PC-9 (cell line): ENCODE data around the gene UBQLN1.

Source experiments
- EZH2 ChIP-seq: fragments of 200-600 bp; sonication (generic); IDR thresholded peaks from 2 replicates; pipeline ENCODE4 v1.8.0; 2017; ENCODE audit warnings: antibody characterized with exemption, low read depth
- TF ChIP-seq, protein P1 (sequence below): fragments of 200-600 bp; sonication (generic); conservative IDR thresholded peaks from 2 replicates; pipeline ENCODE4 v1.6.1; 2017; ENCODE audit warnings: mixed run types, antibody characterized with exemption, mild to moderate bottlenecking, moderate library complexity

- TF ChIP-seq, protein P1, sequence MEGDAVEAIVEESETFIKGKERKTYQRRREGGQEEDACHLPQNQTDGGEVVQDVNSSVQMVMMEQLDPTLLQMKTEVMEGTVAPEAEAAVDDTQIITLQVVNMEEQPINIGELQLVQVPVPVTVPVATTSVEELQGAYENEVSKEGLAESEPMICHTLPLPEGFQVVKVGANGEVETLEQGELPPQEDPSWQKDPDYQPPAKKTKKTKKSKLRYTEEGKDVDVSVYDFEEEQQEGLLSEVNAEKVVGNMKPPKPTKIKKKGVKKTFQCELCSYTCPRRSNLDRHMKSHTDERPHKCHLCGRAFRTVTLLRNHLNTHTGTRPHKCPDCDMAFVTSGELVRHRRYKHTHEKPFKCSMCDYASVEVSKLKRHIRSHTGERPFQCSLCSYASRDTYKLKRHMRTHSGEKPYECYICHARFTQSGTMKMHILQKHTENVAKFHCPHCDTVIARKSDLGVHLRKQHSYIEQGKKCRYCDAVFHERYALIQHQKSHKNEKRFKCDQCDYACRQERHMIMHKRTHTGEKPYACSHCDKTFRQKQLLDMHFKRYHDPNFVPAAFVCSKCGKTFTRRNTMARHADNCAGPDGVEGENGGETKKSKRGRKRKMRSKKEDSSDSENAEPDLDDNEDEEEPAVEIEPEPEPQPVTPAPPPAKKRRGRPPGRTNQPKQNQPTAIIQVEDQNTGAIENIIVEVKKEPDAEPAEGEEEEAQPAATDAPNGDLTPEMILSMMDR = no peak
- no peak for TF ChIP-seq EZH2
Observed at GRCh38 chr9:83698976-83699585, 8.7 kb downstream of the UBQLN1 start.
